Measurements from ENCODE around the gene UMAD1. TPM values are rescaled to one million over a fixed set of nuclear protein-coding genes. Genes with fewer than 3 reads are reported as not detected.
"Not testable (repeated sequence)": the region's sequence is repeated elsewhere in the genome, so short reads cannot be mapped to it uniquely, and the experiment has no call there.

The UMAD1 gene
- total RNA-seq, 8 experiments from 2014 or later, result 7.8 to 19.1 (median 12.5) TPM

- no peak overlapping the region for H3K27ac ChIP-seq
- 67 to 100% (median 96%) methylated on average over 1 to 2 of the region's 2 CpGs for WGBS, 10 experiments
- in situ Hi-C loops (cut with MboI; ENCODE audit: low pct_unique_long_range_greater_than_20kb in 2 of 9, low sequenced_read_pairs in 9 of 9, unreplicated experiment in 9 of 9), result no loop called here
Observed at GRCh38 chr7:7805511-7806153, 165.1 kb downstream of the UMAD1 start.

GRCh38 chr7:7808156-7808555, 167.6 kb downstream of the UMAD1 start:
- Histone ChIP-seq H3K4me1 (replicated peaks in 1 of 2) (peaks cover 0 to 4% of the 10 kb centered on the region in 2 donors), H3K27ac (no peak overlapping the region), H3K4me3 (no peak overlapping the region)
- ATAC-seq (replicated peaks in 6 of 8), result no peak
- 32 to 100% (median 76%) methylated on average over 2 to 4 of the region's 4 CpGs for WGBS, 10 experiments
- in situ Hi-C loops (cut with MboI; ENCODE audit: low pct_unique_long_range_greater_than_20kb in 2 of 9, low sequenced_read_pairs in 9 of 9, unreplicated experiment in 9 of 9), result no loop called here

More at GRCh38 chr7:7805511-7806153, 165.1 kb downstream of the UMAD1 start:
- Histone ChIP-seq H3K4me3 (no peak overlapping the region), H3K4me1 (replicated peaks in 1 of 2) (peaks cover 0 to 4% of the 10 kb centered on the region in 2 donors)
- no peak for ATAC-seq (replicated peaks in 6 of 8)

GRCh38 chr7:7808626-7809025, 168.1 kb downstream of the UMAD1 start:
- 0 to 100% (median 88%) methylated on average over 1 of the region's 1 CpG; no CpG with 5 or more reads in 1 of the 10 experiments for WGBS, 10 experiments
- peaks cover 0 to 4% of the 10 kb centered on the region in 2 donors for H3K4me1 ChIP-seq (replicated peaks in 1 of 2)
- no peak overlapping the region for H3K27ac ChIP-seq
- ATAC-seq (replicated peaks in 6 of 8), result peak in 1 of 8 experiments; percentile 29
- H3K4me3 ChIP-seq, result no peak overlapping the region
- in situ Hi-C loops (cut with MboI; ENCODE audit: low pct_unique_long_range_greater_than_20kb in 2 of 9, low sequenced_read_pairs in 9 of 9, unreplicated experiment in 9 of 9), result no loop called here

GRCh38 chr7:7810380-7810779, 169.8 kb downstream of the UMAD1 start:
- peaks cover 0 to 4% of the 10 kb centered on the region in 2 donors for H3K4me1 ChIP-seq (replicated peaks in 1 of 2)
- in situ Hi-C loops (cut with MboI; ENCODE audit: low pct_unique_long_range_greater_than_20kb in 2 of 9, low sequenced_read_pairs in 9 of 9, unreplicated experiment in 9 of 9), result no loop called here
- WGBS, 10 experiments, result 75 to 100% (median 100%) methylated on average over 1 of the region's 1 CpG; no CpG with 5 or more reads in 2 of the 10 experiments
- no peak overlapping the region for H3K4me3 ChIP-seq
- ATAC-seq (replicated peaks in 6 of 8), result no peak
- H3K27ac ChIP-seq, result no peak overlapping the region

- in situ Hi-C loops (cut with MboI; ENCODE audit: low pct_unique_long_range_greater_than_20kb in 2 of 9, low sequenced_read_pairs in 9 of 9, unreplicated experiment in 9 of 9), result no loop called here
- 71 to 100% (median 90%) methylated on average over 1 to 2 of the region's 2 CpGs; no CpG with 5 or more reads in 1 of the 10 experiments for WGBS, 10 experiments
- no peak overlapping the region for H3K27ac ChIP-seq
Observed at GRCh38 chr7:7810826-7811225, 170.3 kb downstream of the UMAD1 start.

GRCh38 chr7:7812112-7812511, 171.6 kb downstream of the UMAD1 start:
- in situ Hi-C loops (cut with MboI; ENCODE audit: low pct_unique_long_range_greater_than_20kb in 2 of 9, low sequenced_read_pairs in 9 of 9, unreplicated experiment in 9 of 9), result no loop called here
- Histone ChIP-seq H3K4me3 (no peak overlapping the region), H3K27ac (no peak overlapping the region), H3K4me1 (replicated peaks in 1 of 2) (no peaks in the 10 kb centered on the region)
- ATAC-seq (replicated peaks in 6 of 8), result peak in 1 of 8 experiments; percentile 39
- 0 to 100% (median 100%) methylated on average over 1 of the region's 1 CpG; no CpG with 5 or more reads in 5 of the 10 experiments for WGBS, 10 experiments

More at GRCh38 chr7:7810826-7811225, 170.3 kb downstream of the UMAD1 start:
- H3K4me1 ChIP-seq (replicated peaks in 1 of 2), result peaks cover 0 to 4% of the 10 kb centered on the region in 2 donors
- no peak overlapping the region for H3K4me3 ChIP-seq
- ATAC-seq (replicated peaks in 6 of 8), result no peak

- ATAC-seq (replicated peaks in 6 of 8), result no peak
- in situ Hi-C loops (cut with MboI; ENCODE audit: low pct_unique_long_range_greater_than_20kb in 2 of 9, low sequenced_read_pairs in 9 of 9, unreplicated experiment in 9 of 9), result no loop called here
- H3K4me3 ChIP-seq, result no peak overlapping the region
- 0 to 100% (median 82%) methylated on average over 1 of the region's 1 CpG; no CpG with 5 or more reads in 4 of the 10 experiments for WGBS, 10 experiments
- H3K27ac ChIP-seq, result no peak overlapping the region
- H3K4me1 ChIP-seq (replicated peaks in 1 of 2), result peaks cover 0 to 1% of the 10 kb centered on the region in 2 donors
Observed at GRCh38 chr7:7815395-7815794, 174.8 kb downstream of the UMAD1 start.

- in situ Hi-C loops (cut with MboI; ENCODE audit: low pct_unique_long_range_greater_than_20kb in 2 of 9, low sequenced_read_pairs in 9 of 9, unreplicated experiment in 9 of 9), result no loop called here
- H3K27ac ChIP-seq, result no peak overlapping the region
- ATAC-seq (replicated peaks in 6 of 8), result no peak
- H3K4me1 ChIP-seq (replicated peaks in 1 of 2), result peaks cover 0 to 8% of the 10 kb centered on the region in 2 donors
- 65 to 100% (median 92%) methylated on average over 1 to 6 of the region's 7 CpGs; no CpG with 5 or more reads in 1 of the 10 experiments for WGBS, 10 experiments
- no peak overlapping the region for H3K4me3 ChIP-seq
Observed at GRCh38 chr7:7816084-7816483, 175.5 kb downstream of the UMAD1 start.

- Histone ChIP-seq H3K4me3 (no peak overlapping the region), H3K4me1 (replicated peaks in 1 of 2) (peaks cover 0 to 15% of the 10 kb centered on the region in 2 donors), H3K27ac (no peak overlapping the region)
- no peak for ATAC-seq (replicated peaks in 6 of 8)
- in situ Hi-C loops (cut with MboI; ENCODE audit: low pct_unique_long_range_greater_than_20kb in 2 of 9, low sequenced_read_pairs in 9 of 9, unreplicated experiment in 9 of 9), result no loop called here
- WGBS, 10 experiments, result 60 to 100% (median 77%) methylated on average over 2 to 7 of the region's 7 CpGs
Observed at GRCh38 chr7:7816816-7817536, 176.4 kb downstream of the UMAD1 start.

- Histone ChIP-seq H3K4me1 (replicated peaks in 1 of 2) (peaks cover 3 to 23% of the 10 kb centered on the region in 2 donors), H3K4me3 (no peak overlapping the region), H3K27ac (no peak overlapping the region)
- in situ Hi-C loops (cut with MboI; ENCODE audit: low pct_unique_long_range_greater_than_20kb in 2 of 9, low sequenced_read_pairs in 9 of 9, unreplicated experiment in 9 of 9), result no loop called here
- WGBS, 10 experiments, result 64 to 100% (median 89%) methylated on average over 1 to 2 of the region's 2 CpGs; no CpG with 5 or more reads in 1 of the 10 experiments
- no peak for ATAC-seq (replicated peaks in 6 of 8)
Observed at GRCh38 chr7:7817748-7818147, 177.2 kb downstream of the UMAD1 start.

- H3K4me3 ChIP-seq; H3K27ac ChIP-seq; in situ Hi-C loops (cut with MboI; ENCODE audit: low pct_unique_long_range_greater_than_20kb in 2 of 9, low sequenced_read_pairs in 9 of 9, unreplicated experiment in 9 of 9); ATAC-seq (replicated peaks in 6 of 8): not testable (repeated sequence)
- 80 to 100% (median 94%) methylated on average over 1 to 2 of the region's 2 CpGs for WGBS, 10 experiments
- H3K4me1 ChIP-seq (replicated peaks in 1 of 2), result peaks cover 3 to 24% of the 10 kb centered on the region in 2 donors
Observed at GRCh38 chr7:7818179-7818578, 177.6 kb downstream of the UMAD1 start.

- no peak overlapping the region for H3K27ac ChIP-seq
- in situ Hi-C loops (cut with MboI; ENCODE audit: low pct_unique_long_range_greater_than_20kb in 2 of 9, low sequenced_read_pairs in 9 of 9, unreplicated experiment in 9 of 9), result no loop called here
- WGBS, 10 experiments, result 74 to 100% (median 81%) methylated on average over 1 to 6 of the region's 6 CpGs; no CpG with 5 or more reads in 1 of the 10 experiments
- peaks cover 3 to 24% of the 10 kb centered on the region in 2 donors for H3K4me1 ChIP-seq (replicated peaks in 1 of 2)
- no peak overlapping the region for H3K4me3 ChIP-seq
- ATAC-seq (replicated peaks in 6 of 8), result no peak
Observed at GRCh38 chr7:7819442-7820247, 179.1 kb downstream of the UMAD1 start.

- 64 to 100% (median 86%) methylated on average over 1 of the region's 1 CpG; no CpG with 5 or more reads in 3 of the 10 experiments for WGBS, 10 experiments
- no peak for ATAC-seq (replicated peaks in 6 of 8)
- no peak overlapping the region for H3K27ac ChIP-seq
- peaks cover 3 to 24% of the 10 kb centered on the region in 2 donors for H3K4me1 ChIP-seq (replicated peaks in 1 of 2)
- in situ Hi-C loops (cut with MboI; ENCODE audit: low pct_unique_long_range_greater_than_20kb in 2 of 9, low sequenced_read_pairs in 9 of 9, unreplicated experiment in 9 of 9), result no loop called here
- H3K4me3 ChIP-seq, result no peak overlapping the region
Observed at GRCh38 chr7:7820409-7820808, 179.9 kb downstream of the UMAD1 start.
